ENCODE data around the gene PRR19. TPM values are rescaled to one million over a fixed set of nuclear protein-coding genes. Genes with fewer than 3 reads are reported as not detected.

The PRR19 gene
- polyA plus RNA-seq, 3 donors from 2014 or later = 0.16 TPM; not detected in 2

GRCh38 chr19:42351079-42351735 is 49.3 kb downstream of the PRR19 start:
- peaks cover 0 to 1% (median 0%) of the 10 kb centered on the region in 3 donors for H3K27me3 Mint-ChIP-seq (ENCODE audit: low read depth in 3 of 3)

GRCh38 chr19:42352301-42353259 is 50.6 kb downstream of the PRR19 start:
- no peak overlapping the region for H3K4me3 Mint-ChIP-seq
- peaks cover 4 to 11% (median 8%) of the 10 kb centered on the region in 3 donors for H3K36me3 Mint-ChIP-seq
- peaks cover 0 to 1% (median 0%) of the 10 kb centered on the region in 3 donors for H3K27me3 Mint-ChIP-seq (ENCODE audit: low read depth in 3 of 3)
- no peak overlapping the region for H3K27ac Mint-ChIP-seq
- H3K4me1 Mint-ChIP-seq = peaks cover 0 to 1% of the 10 kb centered on the region in 2 donors
- no peak for DNase-seq
- no peaks in the 10 kb centered on the region for H3K9me3 Mint-ChIP-seq

More at GRCh38 chr19:42351079-42351735, 49.3 kb downstream of the PRR19 start:
- no peaks in the 10 kb centered on the region for H3K9me3 Mint-ChIP-seq
- no peak overlapping the region for H3K4me3 Mint-ChIP-seq
- H3K27ac Mint-ChIP-seq = no peak overlapping the region
- no peak for DNase-seq
- peaks cover 4 to 15% (median 12%) of the 10 kb centered on the region in 3 donors for H3K36me3 Mint-ChIP-seq
- H3K4me1 Mint-ChIP-seq = peaks cover 0 to 1% of the 10 kb centered on the region in 2 donors

- peaks cover 0 to 1% (median 0%) of the 10 kb centered on the region in 3 donors for H3K27me3 Mint-ChIP-seq (ENCODE audit: low read depth in 3 of 3)
- H3K27ac Mint-ChIP-seq = no peak overlapping the region
- peak overlapping the region in 1 of 5 donors; percentile 18 for H3K4me3 Mint-ChIP-seq
- H3K9me3 Mint-ChIP-seq = no peaks in the 10 kb centered on the region
- no peak for DNase-seq
- H3K4me1 Mint-ChIP-seq = peaks cover 0 to 1% of the 10 kb centered on the region in 2 donors
- peaks cover 4 to 11% (median 10%) of the 10 kb centered on the region in 3 donors for H3K36me3 Mint-ChIP-seq
Observed at GRCh38 chr19:42353341-42354015, 51.5 kb downstream of the PRR19 start.

GRCh38 chr19:42355896-42356295 is 54.0 kb downstream of the PRR19 start:
- Mint-ChIP-seq H3K4me1 (peaks cover 0 to 1% of the 10 kb centered on the region in 2 donors), H3K27me3 (ENCODE audit: low read depth in 3 of 3) (peaks cover 0 to 1% (median 0%) of the 10 kb centered on the region in 3 donors), H3K4me3 (no peak overlapping the region), H3K9me3 (no peaks in the 10 kb centered on the region), H3K27ac (no peak overlapping the region), H3K36me3 (peaks cover 4 to 15% (median 15%) of the 10 kb centered on the region in 3 donors)
- DNase-seq = no peak

- Mint-ChIP-seq H3K27me3 (ENCODE audit: low read depth in 3 of 3) (peaks cover 0 to 1% (median 0%) of the 10 kb centered on the region in 3 donors), H3K9me3 (no peaks in the 10 kb centered on the region), H3K4me3 (no peak overlapping the region), H3K27ac (no peak overlapping the region), H3K36me3 (peaks cover 4 to 15% (median 14%) of the 10 kb centered on the region in 3 donors), H3K4me1 (peaks cover 0 to 1% of the 10 kb centered on the region in 2 donors)
- no peak for DNase-seq
Observed at GRCh38 chr19:42356686-42357085, 54.8 kb downstream of the PRR19 start.

- Mint-ChIP-seq H3K4me1 (peaks cover 0 to 1% of the 10 kb centered on the region in 2 donors), H3K4me3 (no peak overlapping the region), H3K27ac (no peak overlapping the region)
Observed at GRCh38 chr19:42357290-42357689, 55.4 kb downstream of the PRR19 start.

More at GRCh38 chr19:42357290-42357689, 55.4 kb downstream of the PRR19 start:
- Mint-ChIP-seq H3K9me3 (no peaks in the 10 kb centered on the region), H3K27me3 (ENCODE audit: low read depth in 3 of 3) (peaks cover 0 to 1% (median 0%) of the 10 kb centered on the region in 3 donors), H3K36me3 (peaks cover 0 to 12% (median 9%) of the 10 kb centered on the region in 3 donors)
- DNase-seq = no peak

Other genes with a start within 250 kb of the PRR19 start
- not detected for gene GRIK5, start 231.9 kb upstream of the PRR19 start, polyA plus RNA-seq
- 10 to 100 TPM; 12.4 to 29.6 (median 20.3) TPM for gene ZNF574, start 226.0 kb upstream of the PRR19 start, polyA plus RNA-seq
- 10 to 100 TPM in 1 of 3 donors, 1 to 10 TPM in 2; 2.0 to 10.3 (median 2.1) TPM for gene POU2F2, start 169.7 kb upstream of the PRR19 start, polyA plus RNA-seq
- 100 to 1,000 TPM; 154 to 261 (median 173) TPM for gene DEDD2, start 84.5 kb upstream of the PRR19 start, polyA plus RNA-seq
- gene ZNF526, start 81.8 kb upstream of the PRR19 start, polyA plus RNA-seq = 1 to 10 TPM; 2.9 to 9.1 (median 5.2) TPM
- gene GSK3A, start 59.5 kb upstream of the PRR19 start, polyA plus RNA-seq = 10 to 100 TPM; 14.2 to 28.3 (median 22.3) TPM
- gene ERF, start 47.0 kb upstream of the PRR19 start, polyA plus RNA-seq = 1 to 10 TPM in 2 of 3 donors, under 1 TPM in 1; 0.24 to 3.4 (median 2.3) TPM
- gene CIC, start 32.9 kb upstream of the PRR19 start, polyA plus RNA-seq = 1 to 10 TPM in 1 of 3 donors, under 1 TPM in 1, not detected in 1; 0.52 to 2.9 TPM
- 10 to 100 TPM; 17.4 to 27.3 (median 26.0) TPM for gene PAFAH1B3, start 492 bp downstream of the PRR19 start, polyA plus RNA-seq
- gene TMEM145, start 11.2 kb downstream of the PRR19 start, polyA plus RNA-seq = not detected
- gene MEGF8, start 23.5 kb downstream of the PRR19 start, polyA plus RNA-seq = under 1 TPM in 2 of 3 donors, not detected in 1; 0.12 to 0.56 TPM
- gene CNFN, start 88.2 kb downstream of the PRR19 start, polyA plus RNA-seq = 1 to 10 TPM in 2 of 3 donors, not detected in 1; 3.3 to 7.1 TPM
- 1 to 10 TPM; 1.9 to 3.9 (median 2.3) TPM for gene LIPE, start 125.3 kb downstream of the PRR19 start, polyA plus RNA-seq
- gene CXCL17, start 140.8 kb downstream of the PRR19 start, polyA plus RNA-seq = not detected
- not detected for gene CEACAM1, start 226.3 kb downstream of the PRR19 start, polyA plus RNA-seq